WERI-Rb-1 (cell line): ENCODE measurements around the gene CCR3.

Experiments
- DNase-seq: peaks from one replicate; pipeline ENCODE4 v3.0.0-alpha.2; 2020
- H3K27ac ChIP-seq: fragments of 250-450 bp; sonication (Bioruptor Pico); 2 replicates; pipeline ENCODE4 v1.5.1; 2020; ENCODE audit warnings: mild to moderate bottlenecking, moderate library complexity
- H3K27me3 ChIP-seq: fragments of 250-450 bp; sonication (Bioruptor Pico); 2 replicates; pipeline ENCODE4 v1.5.1; 2021; ENCODE audit warnings: mild to moderate bottlenecking, low read depth, moderate library complexity; ENCODE audit not compliant: insufficient read depth, severe bottlenecking
- H3K36me3 ChIP-seq: fragments of 250-450 bp; sonication (Bioruptor Pico); 2 replicates; pipeline ENCODE4 v1.5.1; 2020; ENCODE audit warnings: mild to moderate bottlenecking, moderate library complexity
- H3K4me3 ChIP-seq: 2 replicates; pipeline ENCODE4 v1.5.1; 2011; ENCODE audit warnings: low read depth, mild to moderate bottlenecking, control low read depth, low read length
- H3K9me3 ChIP-seq: fragments of 250-450 bp; sonication (Bioruptor Pico); 2 replicates; pipeline ENCODE4 v1.5.1; 2021; ENCODE audit warnings: mild to moderate bottlenecking, moderate library complexity; ENCODE audit not compliant: severe bottlenecking
- CTCF ChIP-seq: IDR thresholded peaks from 2 replicates; pipeline ENCODE4 v1.5.1; 2011; ENCODE audit warnings: low read depth, mild to moderate bottlenecking, control low read depth, inconsistent platforms, low read length

Gene CCR3

GRCh38 chr3:46289551-46289950 is 47.3 kb downstream of the CCR3 start:
- H3K4me3 ChIP-seq = no peak overlapping the region
- no peaks in the 10 kb centered on the region for H3K36me3 ChIP-seq
- no peak for TF ChIP-seq CTCF
- H3K27ac ChIP-seq = no peak overlapping the region
- DNase-seq = no peak
- no peaks in the 10 kb centered on the region for H3K9me3 ChIP-seq
- H3K27me3 ChIP-seq = peaks cover 91% of the 10 kb centered on the region

GRCh38 chr3:46289966-46290365 is 47.7 kb downstream of the CCR3 start:
- Histone ChIP-seq H3K36me3 (no peaks in the 10 kb centered on the region), H3K27ac (no peak overlapping the region), H3K27me3 (peaks cover 91% of the 10 kb centered on the region), H3K9me3 (no peaks in the 10 kb centered on the region), H3K4me3 (no peak overlapping the region)
- no peak for TF ChIP-seq CTCF
- no peak for DNase-seq

- TF ChIP-seq CTCF = no peak
- Histone ChIP-seq H3K4me3 (no peak overlapping the region), H3K27ac (no peak overlapping the region), H3K27me3 (peaks cover 91% of the 10 kb centered on the region), H3K36me3 (no peaks in the 10 kb centered on the region), H3K9me3 (no peaks in the 10 kb centered on the region)
- no peak for DNase-seq
Measured at GRCh38 chr3:46291046-46291445, 48.8 kb downstream of the CCR3 start.

GRCh38 chr3:46293035-46293724 is 50.9 kb downstream of the CCR3 start:
- Histone ChIP-seq H3K4me3 (no peak overlapping the region), H3K9me3 (no peaks in the 10 kb centered on the region), H3K27ac (no peak overlapping the region), H3K27me3 (peaks cover 96% of the 10 kb centered on the region), H3K36me3 (no peaks in the 10 kb centered on the region)
- TF ChIP-seq CTCF = no peak
- DNase-seq = no peak

GRCh38 chr3:46293991-46294833 is 52.0 kb downstream of the CCR3 start:
- no peak for DNase-seq
- TF ChIP-seq CTCF = no peak
- no peaks in the 10 kb centered on the region for H3K36me3 ChIP-seq
- H3K4me3 ChIP-seq = no peak overlapping the region
- no peak overlapping the region for H3K27ac ChIP-seq
- H3K9me3 ChIP-seq = no peaks in the 10 kb centered on the region
- H3K27me3 ChIP-seq = peaks cover 98% of the 10 kb centered on the region
